Measurements from ENCODE around the gene CLRN1. TPM values are rescaled to one million over a fixed set of nuclear protein-coding genes. Genes with fewer than 3 reads are reported as not detected.

CLRN1 gene
- total and polyA plus RNA-seq, 2 experiments from 2014 or later: not detected

DNA sequence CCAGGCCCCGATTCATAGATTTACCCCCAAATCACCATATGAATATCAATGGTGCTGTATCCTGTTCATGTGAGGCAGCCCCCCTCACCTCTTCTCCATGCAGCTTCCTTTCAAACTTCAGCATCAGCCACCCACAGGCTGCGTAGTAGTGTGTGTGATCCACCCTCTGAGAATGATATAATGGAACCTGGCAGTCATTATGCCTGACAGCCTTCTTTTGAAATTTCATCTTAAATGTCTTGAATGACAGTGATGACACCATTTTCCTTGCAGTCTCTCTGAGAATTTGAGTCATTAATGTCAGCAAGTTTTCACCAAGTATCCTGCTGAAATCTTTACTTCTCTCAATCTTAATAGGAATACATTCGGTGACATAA, 3.5 kb upstream of the CLRN1 start:
- Histone ChIP-seq H2AFZ (no peak overlapping the region), H3K4me3 (no peak overlapping the region), H3K4me1 (ENCODE audit: insufficient read depth) (no peaks in the 10 kb centered on the region), H3K9me3 (ENCODE audit: low read depth) (no peaks in the 10 kb centered on the region), H3K36me3 (replicated peaks; ENCODE audit: insufficient read depth, low read depth) (no peaks in the 10 kb centered on the region), H3K27me3 (no peaks in the 10 kb centered on the region), H4K20me1 (ENCODE audit: insufficient read depth, poor library complexity, severe bottlenecking) (no peaks in the 10 kb centered on the region), H3K27ac (no peak overlapping the region), H3K4me2 (no peak overlapping the region), H3K9me2 (replicated peaks; ENCODE audit: insufficient read depth) (peaks cover 4% of the 10 kb centered on the region), H3K79me2 (no peaks in the 10 kb centered on the region)
- no peak for DNase-seq (ENCODE audit: low spot score)
- 65% methylated on average over 3 of the region's 3 CpGs for WGBS (ENCODE audit: low lambda C conversion rate, missing lambda C conversion rate)
- TF ChIP-seq, protein P1, sequence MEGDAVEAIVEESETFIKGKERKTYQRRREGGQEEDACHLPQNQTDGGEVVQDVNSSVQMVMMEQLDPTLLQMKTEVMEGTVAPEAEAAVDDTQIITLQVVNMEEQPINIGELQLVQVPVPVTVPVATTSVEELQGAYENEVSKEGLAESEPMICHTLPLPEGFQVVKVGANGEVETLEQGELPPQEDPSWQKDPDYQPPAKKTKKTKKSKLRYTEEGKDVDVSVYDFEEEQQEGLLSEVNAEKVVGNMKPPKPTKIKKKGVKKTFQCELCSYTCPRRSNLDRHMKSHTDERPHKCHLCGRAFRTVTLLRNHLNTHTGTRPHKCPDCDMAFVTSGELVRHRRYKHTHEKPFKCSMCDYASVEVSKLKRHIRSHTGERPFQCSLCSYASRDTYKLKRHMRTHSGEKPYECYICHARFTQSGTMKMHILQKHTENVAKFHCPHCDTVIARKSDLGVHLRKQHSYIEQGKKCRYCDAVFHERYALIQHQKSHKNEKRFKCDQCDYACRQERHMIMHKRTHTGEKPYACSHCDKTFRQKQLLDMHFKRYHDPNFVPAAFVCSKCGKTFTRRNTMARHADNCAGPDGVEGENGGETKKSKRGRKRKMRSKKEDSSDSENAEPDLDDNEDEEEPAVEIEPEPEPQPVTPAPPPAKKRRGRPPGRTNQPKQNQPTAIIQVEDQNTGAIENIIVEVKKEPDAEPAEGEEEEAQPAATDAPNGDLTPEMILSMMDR (IDR thresholded peaks at IDR 0.05; ENCODE audit: poor library complexity): no peak
- TF ChIP-seq EZH2 (IDR thresholded peaks at IDR 0.05; ENCODE audit: borderline replicate concordance) (no peak), EZH2phosphoT487 (IDR thresholded peaks at IDR 0.05; ENCODE audit: low read depth, severe bottlenecking, unreplicated experiment) (no peak)

GRCh38 chr3:150975086-150975991, 2.8 kb upstream of the CLRN1 start:
- H3K4me1 ChIP-seq (ENCODE audit: insufficient read depth): no peaks in the 10 kb centered on the region
- WGBS (ENCODE audit: low lambda C conversion rate, missing lambda C conversion rate): 57% methylated on average over 7 of the region's 7 CpGs
- no peaks in the 10 kb centered on the region for H3K36me3 ChIP-seq (replicated peaks; ENCODE audit: insufficient read depth, low read depth)
- no peaks in the 10 kb centered on the region for H3K79me2 ChIP-seq
- H4K20me1 ChIP-seq (ENCODE audit: insufficient read depth, poor library complexity, severe bottlenecking): no peaks in the 10 kb centered on the region
- H3K27ac ChIP-seq: no peak overlapping the region
- no peaks in the 10 kb centered on the region for H3K9me2 ChIP-seq (replicated peaks; ENCODE audit: insufficient read depth)
- H3K4me2 ChIP-seq: no peak overlapping the region
- DNase-seq (ENCODE audit: low spot score): no peak
- TF ChIP-seq, protein P1 (IDR thresholded peaks at IDR 0.05; ENCODE audit: poor library complexity): no peak
- TF ChIP-seq EZH2 (IDR thresholded peaks at IDR 0.05; ENCODE audit: borderline replicate concordance) (no peak), EZH2phosphoT487 (IDR thresholded peaks at IDR 0.05; ENCODE audit: low read depth, severe bottlenecking, unreplicated experiment) (no peak)
- no peaks in the 10 kb centered on the region for H3K27me3 ChIP-seq
- no peak overlapping the region for H2AFZ ChIP-seq
- H3K4me3 ChIP-seq: no peak overlapping the region
- H3K9me3 ChIP-seq (ENCODE audit: low read depth): no peaks in the 10 kb centered on the region

GRCh38 chr3:150970665-150971324, 1.7 kb downstream of the CLRN1 start:
- Histone ChIP-seq H3K9me3 (ENCODE audit: low read depth) (no peaks in the 10 kb centered on the region), H4K20me1 (ENCODE audit: insufficient read depth, poor library complexity, severe bottlenecking) (no peaks in the 10 kb centered on the region), H3K4me2 (no peak overlapping the region), H3K27me3 (no peaks in the 10 kb centered on the region), H3K36me3 (replicated peaks; ENCODE audit: insufficient read depth, low read depth) (no peaks in the 10 kb centered on the region), H3K4me3 (no peak overlapping the region), H3K4me1 (ENCODE audit: insufficient read depth) (no peaks in the 10 kb centered on the region), H3K27ac (no peak overlapping the region), H3K79me2 (no peaks in the 10 kb centered on the region), H2AFZ (no peak overlapping the region), H3K9me2 (replicated peaks; ENCODE audit: insufficient read depth) (no peaks in the 10 kb centered on the region)
- 64% methylated on average over 6 of the region's 6 CpGs for WGBS (ENCODE audit: low lambda C conversion rate, missing lambda C conversion rate)
- TF ChIP-seq EZH2phosphoT487 (IDR thresholded peaks at IDR 0.05; ENCODE audit: low read depth, severe bottlenecking, unreplicated experiment) (no peak), EZH2 (IDR thresholded peaks at IDR 0.05; ENCODE audit: borderline replicate concordance) (no peak)
- TF ChIP-seq, protein P1 (IDR thresholded peaks at IDR 0.05; ENCODE audit: poor library complexity): no peak
- DNase-seq (ENCODE audit: low spot score): no peak

Measured in hepatocyte (in vitro differentiated cells).